GM12874 (cell line): ENCODE data around the gene IFIT2.

ENCODE experiments used
- CTCF ChIP-seq: IDR thresholded peaks from 2 replicates; pipeline ENCODE4 v1.5.1; 2011; ENCODE audit warnings: low read depth, mild to moderate bottlenecking, control low read depth, low read length, moderate library complexity; ENCODE audit not compliant: insufficient read depth

IFIT2 gene

GRCh38 chr10:89351780-89352597, 50.1 kb downstream of the IFIT2 start:
- TF ChIP-seq CTCF, result no peak

DNA sequence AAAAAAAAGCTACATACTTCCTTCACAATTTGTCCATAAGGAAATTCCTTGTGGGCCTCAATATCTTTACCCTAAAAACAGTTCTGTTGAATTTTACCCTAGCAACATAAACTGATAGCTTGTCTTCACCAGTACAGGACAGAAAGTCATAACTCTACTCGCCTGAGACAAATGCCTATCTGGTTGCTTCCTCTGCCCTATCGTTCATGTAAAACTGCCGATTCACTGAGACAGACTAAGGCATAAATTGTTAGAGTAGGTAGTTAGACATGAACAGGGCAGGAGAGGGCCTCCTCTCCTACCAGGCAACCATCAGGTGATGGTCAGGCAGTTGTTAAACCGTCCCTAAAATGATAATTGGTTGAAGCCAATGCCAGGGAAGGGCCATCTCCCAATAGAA, 51.0 kb downstream of the IFIT2 start:
- TF ChIP-seq CTCF, result no peak

GRCh38 chr10:89355394-89355931, 53.6 kb downstream of the IFIT2 start:
- no peak for TF ChIP-seq CTCF

DNA sequence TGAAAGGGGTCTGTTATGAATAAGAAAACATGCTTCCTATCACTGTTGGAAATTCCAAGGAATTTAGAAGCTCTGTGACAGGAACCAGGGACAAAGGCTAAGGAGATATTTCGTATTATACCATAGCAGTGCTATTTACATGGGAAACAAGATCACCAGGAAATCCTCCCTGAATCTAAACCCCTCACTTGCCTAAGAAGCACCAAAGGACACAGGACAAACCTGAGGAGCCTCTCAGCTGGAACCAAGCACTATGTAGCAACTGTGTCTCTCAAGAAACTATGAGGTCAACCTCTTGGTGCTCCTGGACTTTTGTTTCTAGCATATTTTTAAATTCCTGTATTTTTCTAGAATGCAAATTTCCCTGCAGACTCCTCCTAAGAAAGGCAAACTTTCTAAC, 55.2 kb downstream of the IFIT2 start:
- TF ChIP-seq CTCF, result no peak

GRCh38 chr10:89357975-89358374, 56.1 kb downstream of the IFIT2 start:
- TF ChIP-seq CTCF, result no peak
